Ovary (tissue), 3 donors: ENCODE results near the gene SULF2.

ENCODE experiments used
- EP300 ChIP-seq: sonication (generic); formaldehyde crosslinking; IDR thresholded peaks from one replicate; pipeline ENCODE4 v1.6.1; 2017; ENCODE audit warnings: antibody characterized with exemption
- POLR2A ChIP-seq: fragments of 450-650 bp; IDR thresholded peaks from one replicate; pipeline ENCODE4 v1.6.1; 2017; ENCODE audit warnings: antibody characterized with exemption, mild to moderate bottlenecking, moderate library complexity
- TF ChIP-seq, protein P1 (sequence below), 3 donors: fragments of 450-650 bp in 2 of 3; fragments of 200-600 bp in 1 of 3; IDR thresholded peaks; one replicate each; pipeline versions ENCODE4 v1.5.1 to v1.8.0; 2016 to 2022; ENCODE audit warnings: antibody characterized with exemption in 3 of 3, mild to moderate bottlenecking in 1 of 3
- donor health status: DM: no; HTN: no; CAD: no.

DNA sequence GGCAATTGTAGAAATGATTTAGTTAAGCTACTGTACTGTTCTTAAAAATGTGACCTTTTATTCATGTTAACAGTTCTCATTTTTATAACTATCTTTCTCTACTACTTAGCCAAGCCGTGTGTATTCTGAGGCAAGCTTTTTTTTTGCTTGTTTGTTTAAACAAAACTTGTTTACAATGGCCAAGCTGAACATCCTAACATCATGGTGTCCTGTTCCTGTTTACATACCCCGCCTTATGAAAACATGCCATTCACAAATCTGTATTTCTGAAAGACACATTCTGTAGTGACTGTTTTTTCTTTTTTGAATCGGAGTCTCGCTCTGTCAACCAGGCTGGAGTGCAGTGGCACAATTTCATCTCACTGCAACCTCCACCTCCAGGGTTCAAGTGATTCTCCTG is 142.7 kb downstream of the SULF2 start:
- TF ChIP-seq, protein P1, sequence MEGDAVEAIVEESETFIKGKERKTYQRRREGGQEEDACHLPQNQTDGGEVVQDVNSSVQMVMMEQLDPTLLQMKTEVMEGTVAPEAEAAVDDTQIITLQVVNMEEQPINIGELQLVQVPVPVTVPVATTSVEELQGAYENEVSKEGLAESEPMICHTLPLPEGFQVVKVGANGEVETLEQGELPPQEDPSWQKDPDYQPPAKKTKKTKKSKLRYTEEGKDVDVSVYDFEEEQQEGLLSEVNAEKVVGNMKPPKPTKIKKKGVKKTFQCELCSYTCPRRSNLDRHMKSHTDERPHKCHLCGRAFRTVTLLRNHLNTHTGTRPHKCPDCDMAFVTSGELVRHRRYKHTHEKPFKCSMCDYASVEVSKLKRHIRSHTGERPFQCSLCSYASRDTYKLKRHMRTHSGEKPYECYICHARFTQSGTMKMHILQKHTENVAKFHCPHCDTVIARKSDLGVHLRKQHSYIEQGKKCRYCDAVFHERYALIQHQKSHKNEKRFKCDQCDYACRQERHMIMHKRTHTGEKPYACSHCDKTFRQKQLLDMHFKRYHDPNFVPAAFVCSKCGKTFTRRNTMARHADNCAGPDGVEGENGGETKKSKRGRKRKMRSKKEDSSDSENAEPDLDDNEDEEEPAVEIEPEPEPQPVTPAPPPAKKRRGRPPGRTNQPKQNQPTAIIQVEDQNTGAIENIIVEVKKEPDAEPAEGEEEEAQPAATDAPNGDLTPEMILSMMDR (IDR thresholded peaks at IDR 0.05), result no peak
- no peak for TF ChIP-seq POLR2A
- no peak for TF ChIP-seq EP300
